Activated CD8-positive, alpha-beta T cell treated with anti-CD3 and anti-CD28 coated beads for 36 hours (primary cell): ENCODE data around the gene PRKAB1. TPM values are rescaled to one million over a fixed set of nuclear protein-coding genes. Genes with fewer than 3 reads are reported as not detected.

Experiments used
- ATAC-seq: fragments of 200-7000 bp; cut with Tn5 transposase; one replicate; pipeline ENCODE4 v1.10.0; 2021; ENCODE audit warnings: mild to moderate bottlenecking, moderate library complexity
- CTCF ChIA-PET: fragments of 350-600 bp; sonication (Branson Sonifier 250); formaldehyde crosslinking; loops from one replicate; lab custom pipeline; 2021; ENCODE audit warnings: antibody characterized with exemption; lab: Charles Lee
- POLR2A ChIA-PET: fragments of 350-600 bp; sonication (Branson Sonifier 250); formaldehyde crosslinking; loops from one replicate; lab custom pipeline; 2021; ENCODE audit warnings: antibody characterized with exemption; lab: Charles Lee
- DNase-seq: peaks from one replicate; pipeline ENCODE4 v3.0.0-alpha.2; 2020
- H3K27ac Mint-ChIP-seq: one replicate; pipeline ENCODE4 v1.8.0; 2021; ENCODE audit warnings: mild to moderate bottlenecking, mixed read lengths
- H3K27me3 Mint-ChIP-seq: one replicate; pipeline ENCODE4 v1.8.0; 2021; ENCODE audit warnings: mixed read lengths
- H3K36me3 Mint-ChIP-seq: one replicate; pipeline ENCODE4 v1.8.0; 2021; ENCODE audit warnings: low read depth, mixed read lengths
- H3K4me1 Mint-ChIP-seq: one replicate; pipeline ENCODE4 v1.8.0; 2021; ENCODE audit warnings: low read depth, mixed read lengths
- H3K4me3 Mint-ChIP-seq: one replicate; pipeline ENCODE4 v1.8.0; 2021; ENCODE audit warnings: mild to moderate bottlenecking, moderate library complexity, mixed read lengths
- H3K9me3 Mint-ChIP-seq: one replicate; pipeline ENCODE4 v1.8.0; 2021; ENCODE audit warnings: mixed read lengths
- intact Hi-C: fragments of 100-400 bp; cut with micrococcal nuclease; formaldehyde crosslinking; loops from one replicate; pipeline ENCODE4 v1.10.0; 2022
- microRNA-seq: library from miRNA; unstranded; fragments of <30 nt; microRNA quantifications from one replicate; pipeline ENCODE4 v1.2.0, GENCODE V29; 2022; ENCODE audit warnings: borderline microRNAs expressed, borderline replicate concordance
- total RNA-seq, 2 experiments: library from RNA; stranded (reverse); gene quantifications; one replicate each; pipeline ENCODE4 v1.2.3, GENCODE V29; 2021
- TF ChIP-seq, protein P1 (sequence below): fragments of 200-600 bp; IDR thresholded peaks from one replicate; pipeline ENCODE4 v1.8.0; 2022; ENCODE audit warnings: antibody characterized with exemption, mild to moderate bottlenecking

Gene PRKAB1
- total RNA-seq, 2 experiments from 2014 or later: 21.0 to 24.8 TPM

DNA sequence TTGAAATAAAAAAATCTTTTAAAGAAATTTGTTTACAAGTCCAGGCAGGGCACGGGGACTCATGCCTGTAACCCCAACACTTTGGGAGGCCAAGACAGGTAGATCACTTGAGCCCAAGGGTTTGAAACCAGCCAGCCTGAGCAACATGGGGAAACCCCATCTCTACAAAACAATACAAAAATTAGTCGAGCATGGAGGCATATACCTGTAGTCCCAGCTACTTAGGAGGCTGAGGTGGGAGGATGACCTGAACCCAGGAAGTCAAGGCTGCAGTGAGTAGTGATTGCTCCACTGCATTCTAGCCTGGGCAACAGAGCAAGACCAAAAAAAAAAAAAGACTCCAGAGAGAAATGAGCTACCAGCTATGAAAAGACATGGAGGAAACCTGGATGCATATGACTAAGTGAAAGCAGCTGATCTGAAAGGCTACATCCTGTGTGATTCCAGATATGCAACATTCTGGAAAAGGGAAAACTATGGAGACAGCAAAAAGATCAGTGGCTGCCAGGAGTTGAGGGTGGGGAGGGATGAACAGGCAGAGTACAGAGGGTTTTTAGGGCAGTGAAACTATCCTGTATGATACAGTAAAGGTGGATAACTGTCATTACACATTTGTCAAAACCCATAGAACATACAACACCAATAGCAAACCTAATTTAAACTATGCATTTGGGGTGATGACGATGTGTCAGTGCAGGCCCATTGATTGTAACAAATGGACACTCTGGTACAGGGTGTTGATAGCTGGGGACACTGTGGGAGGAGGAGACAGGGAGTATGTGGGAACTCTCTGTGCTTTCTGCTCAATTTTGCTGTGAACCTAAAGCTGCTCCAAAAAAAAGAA is 59.9 kb downstream of the PRKAB1 start:
- POLR2A ChIA-PET: interaction anchor here (0.8 kb wide), 1 partner anchor 73 kb away, joined by 3 read pairs; no protein-coding TSS in a partner anchor
- H3K9me3 Mint-ChIP-seq: no peaks in the 10 kb centered on the region
- H3K4me3 Mint-ChIP-seq: no peak overlapping the region
- peaks cover 8% of the 10 kb centered on the region for H3K36me3 Mint-ChIP-seq
- no peaks in the 10 kb centered on the region for H3K27me3 Mint-ChIP-seq
- CTCF ChIA-PET: interaction anchor here (1.1 to 1.2 kb wide), 2 partner anchors 53 to 60 kb away, joined by 3 to 5 read pairs; partner anchors contain the start of gene PRKAB1
- TF ChIP-seq, protein P1, sequence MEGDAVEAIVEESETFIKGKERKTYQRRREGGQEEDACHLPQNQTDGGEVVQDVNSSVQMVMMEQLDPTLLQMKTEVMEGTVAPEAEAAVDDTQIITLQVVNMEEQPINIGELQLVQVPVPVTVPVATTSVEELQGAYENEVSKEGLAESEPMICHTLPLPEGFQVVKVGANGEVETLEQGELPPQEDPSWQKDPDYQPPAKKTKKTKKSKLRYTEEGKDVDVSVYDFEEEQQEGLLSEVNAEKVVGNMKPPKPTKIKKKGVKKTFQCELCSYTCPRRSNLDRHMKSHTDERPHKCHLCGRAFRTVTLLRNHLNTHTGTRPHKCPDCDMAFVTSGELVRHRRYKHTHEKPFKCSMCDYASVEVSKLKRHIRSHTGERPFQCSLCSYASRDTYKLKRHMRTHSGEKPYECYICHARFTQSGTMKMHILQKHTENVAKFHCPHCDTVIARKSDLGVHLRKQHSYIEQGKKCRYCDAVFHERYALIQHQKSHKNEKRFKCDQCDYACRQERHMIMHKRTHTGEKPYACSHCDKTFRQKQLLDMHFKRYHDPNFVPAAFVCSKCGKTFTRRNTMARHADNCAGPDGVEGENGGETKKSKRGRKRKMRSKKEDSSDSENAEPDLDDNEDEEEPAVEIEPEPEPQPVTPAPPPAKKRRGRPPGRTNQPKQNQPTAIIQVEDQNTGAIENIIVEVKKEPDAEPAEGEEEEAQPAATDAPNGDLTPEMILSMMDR: no peak
- intact Hi-C loops: no loop called here
- H3K4me1 Mint-ChIP-seq: no peaks in the 10 kb centered on the region
- no peak overlapping the region for H3K27ac Mint-ChIP-seq
- no peak for DNase-seq
- no peak for ATAC-seq

DNA sequence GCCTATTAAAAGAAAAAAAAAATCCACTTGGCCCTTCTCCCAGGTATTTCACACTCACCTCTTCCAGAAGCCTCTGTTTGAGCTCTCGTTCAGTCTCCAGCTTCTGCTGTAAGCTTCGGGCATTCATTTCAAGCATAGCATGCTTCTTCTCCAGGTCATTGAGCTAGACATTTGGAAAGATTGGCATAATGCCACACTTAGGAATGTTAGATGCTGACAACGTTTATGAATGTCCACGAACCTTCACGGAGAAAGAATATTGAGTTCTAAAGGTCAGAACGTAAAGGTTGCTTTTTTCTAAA is 60.5 kb downstream of the PRKAB1 start:
- DNase-seq: no peak
- Mint-ChIP-seq H3K9me3 (no peaks in the 10 kb centered on the region), H3K36me3 (peaks cover 10% of the 10 kb centered on the region), H3K27ac (no peak overlapping the region), H3K4me1 (no peaks in the 10 kb centered on the region), H3K4me3 (no peak overlapping the region), H3K27me3 (no peaks in the 10 kb centered on the region)
- CTCF ChIA-PET: interaction anchor here (1.1 kb wide), 1 partner anchor 52 kb away, joined by 5 read pairs; no protein-coding TSS in a partner anchor
- no peak for ATAC-seq
- POLR2A ChIA-PET: interaction anchor here (0.5 kb wide), 1 partner anchor 65 kb away, joined by 3 read pairs; no protein-coding TSS in a partner anchor
- TF ChIP-seq, protein P1: no peak
- intact Hi-C loops: no loop called here

DNA sequence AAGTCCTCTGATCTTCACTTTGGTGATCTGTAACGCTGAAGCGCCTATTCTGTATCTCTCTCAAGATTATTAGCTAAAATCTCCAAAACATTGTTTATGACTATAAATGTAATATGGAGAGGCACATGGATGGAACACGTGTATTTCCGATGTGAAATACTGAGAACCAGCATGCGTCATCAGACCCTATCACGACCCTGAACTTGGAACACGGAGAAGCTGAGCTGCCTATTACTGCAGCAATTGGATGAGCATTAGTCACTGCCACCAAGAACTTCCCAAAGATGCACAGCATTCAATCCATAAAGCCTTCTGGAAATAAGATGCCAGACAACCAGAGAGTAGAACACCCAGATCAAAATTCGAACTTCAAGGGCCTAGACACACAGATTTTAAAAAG is 61.9 kb downstream of the PRKAB1 start:
- H3K4me3 Mint-ChIP-seq: no peak overlapping the region
- no peak for ATAC-seq
- no peaks in the 10 kb centered on the region for H3K27me3 Mint-ChIP-seq
- H3K9me3 Mint-ChIP-seq: no peaks in the 10 kb centered on the region
- no peak overlapping the region for H3K27ac Mint-ChIP-seq
- ChIA-PET CTCF (no interaction called here), POLR2A (no interaction called here)
- DNase-seq: no peak
- intact Hi-C loops: no loop called here
- TF ChIP-seq, protein P1: no peak
- H3K4me1 Mint-ChIP-seq: no peaks in the 10 kb centered on the region
- H3K36me3 Mint-ChIP-seq: peaks cover 20% of the 10 kb centered on the region

DNA sequence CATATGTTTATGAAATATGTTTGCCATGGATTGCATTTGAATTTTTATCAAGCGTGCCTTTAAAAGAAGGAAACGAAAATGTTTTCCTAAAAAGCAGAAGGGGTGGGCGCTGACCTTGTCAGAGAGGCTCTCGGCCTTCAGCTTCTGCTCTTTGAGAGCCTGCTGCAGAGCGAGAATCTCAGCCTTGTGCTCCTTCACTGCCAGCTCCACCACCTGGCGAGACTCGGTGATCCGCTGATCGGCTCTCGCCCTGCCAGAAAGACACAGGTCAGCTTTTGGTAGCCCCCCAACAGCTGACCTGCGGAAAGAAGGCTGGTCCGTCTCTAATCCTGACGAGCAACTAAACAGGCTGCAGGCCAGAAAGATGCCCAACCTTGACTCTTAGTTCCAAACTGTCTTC is 62.4 kb downstream of the PRKAB1 start:
- intact Hi-C loops: no loop called here
- no peak overlapping the region for H3K27ac Mint-ChIP-seq
- DNase-seq (no peak), ATAC-seq (no peak)
- TF ChIP-seq, protein P1: no peak
- no peaks in the 10 kb centered on the region for H3K27me3 Mint-ChIP-seq
- no peak overlapping the region for H3K4me3 Mint-ChIP-seq
- no peaks in the 10 kb centered on the region for H3K4me1 Mint-ChIP-seq
- ChIA-PET CTCF (no interaction called here), POLR2A (no interaction called here)
- H3K36me3 Mint-ChIP-seq: peaks cover 20% of the 10 kb centered on the region
- H3K9me3 Mint-ChIP-seq: no peaks in the 10 kb centered on the region

Small RNA genes within 50 kb of the gene (microRNA-seq; reads per million reads assigned to microRNA genes)
- not detected for gene MIR1178

Other genes with a start within 250 kb of the PRKAB1 start
- not detected for gene TMEM233, start 74.4 kb upstream of the PRKAB1 start, total RNA-seq
- 10 to 100 TPM; 43.3 to 48.4 TPM for gene CIT, start 209.2 kb downstream of the PRKAB1 start, total RNA-seq